A549 (cell line): Measurements from ENCODE around the gene WRNIP1. TPM values are rescaled to one million over a fixed set of nuclear protein-coding genes. Genes with fewer than 3 reads are reported as not detected.

Experiments used
- ATAC-seq, 2 experiments: fragments of 200-7000 bp in 1 of 2; fragments of >200 bp in 1 of 2; cut with Nextera tagmentation in 1 of 2; cut with Tn5 transposase in 1 of 2; 3 replicates each; pipeline versions ENCODE4 v1.8.0 to v1.9.1; 2018 to 2020; ENCODE audit warnings: mild to moderate bottlenecking in 1 of 2, moderate library complexity in 1 of 2
- CTCF ChIA-PET: fragments of 300-600 bp; sonication (Branson Sonifier 250); formaldehyde crosslinking; extraction: SDS; loops from one replicate; lab custom pipeline; 2021; ENCODE audit warnings: antibody characterized with exemption, inconsistent platforms; lab: Yijun Ruan, JAX
- POLR2A ChIA-PET: fragments of 350-600 bp; formaldehyde crosslinking; extraction: SDS; loops from one replicate; lab custom pipeline; 2021; ENCODE audit warnings: antibody characterized with exemption, inconsistent platforms; lab: Yijun Ruan, JAX
- DNase-seq, 2 experiments: peaks; one replicate each; pipeline versions ENCODE4 v3.0.0 to v3.0.0-alpha.2; 2011 to 2016; ENCODE audit warnings: low read depth in 1 of 2, low spot score in 1 of 2
- FAIRE-seq: peaks from 2 replicates; lab custom pipeline; 2011; peaks lifted over from hg19 to GRCh38; lab: Jason Lieb, UNC
- H3K27ac ChIP-seq, 2 experiments: fragments of >200 bp; sonication (Bioruptor Twin); formaldehyde crosslinking; 3 replicates each; pipeline ENCODE4 v1.5.1; 2016 to 2017
- H3K4me1 ChIP-seq: fragments of >200 bp; sonication (Bioruptor Twin); formaldehyde crosslinking; 3 replicates; pipeline ENCODE4 v1.6.1; 2016
- H3K4me2 ChIP-seq: fragments of >200 bp; sonication (Bioruptor Twin); formaldehyde crosslinking; 3 replicates; pipeline ENCODE4 v1.6.1; 2016
- H3K4me3 ChIP-seq: fragments of >200 bp; sonication (Bioruptor Twin); formaldehyde crosslinking; 3 replicates; pipeline ENCODE4 v1.5.1; 2016
- H3K9me3 ChIP-seq: fragments of >200 bp; sonication (Bioruptor Twin); formaldehyde crosslinking; 3 replicates; pipeline ENCODE4 v1.6.1; 2016
- BHLHE40 ChIP-seq: IDR thresholded peaks from 2 replicates; pipeline ENCODE4 v1.6.1; 2012; ENCODE audit warnings: low read depth, low read length, inconsistent platforms
- CBX8 ChIP-seq: fragments of 200-600 bp; sonication (generic); IDR thresholded peaks from 2 replicates; pipeline ENCODE4 v1.6.1; 2016
- CEBPB ChIP-seq, 2 experiments: fragments of >200 bp in 1 of 2; sonication (Bioruptor Twin) in 1 of 2; formaldehyde crosslinking in 1 of 2; IDR thresholded peaks; 2 replicates each; pipeline ENCODE4 v1.6.1; 2012 to 2016
- CHD2 ChIP-seq: fragments of 150-350 bp; IDR thresholded peaks from 2 replicates; pipeline ENCODE4 v1.6.1; 2014; ENCODE audit warnings: low read length; ENCODE audit not compliant: partially characterized antibody
- HDAC2 ChIP-seq: fragments of 200-600 bp; sonication (generic); IDR thresholded peaks from 2 replicates; pipeline ENCODE4 v1.6.1; 2016
- HOXB13 ChIP-seq: fragments of 250-450 bp; sonication (Bioruptor Pico); IDR thresholded peaks from 2 replicates; pipeline ENCODE4 v1.5.0; 2020; ENCODE audit warnings: low read depth, mild to moderate bottlenecking, moderate library complexity
- JUN ChIP-seq, 2 experiments: fragments of >200 bp; sonication (Bioruptor Twin); formaldehyde crosslinking; IDR thresholded peaks; 2 replicates in 1 of 2; 3 replicates in 1 of 2; pipeline ENCODE4 v1.6.1; 2016 to 2017
- JUNB ChIP-seq: fragments of >200 bp; sonication (Bioruptor Twin); formaldehyde crosslinking; IDR thresholded peaks from 2 replicates; pipeline ENCODE4 v1.6.1; 2016
- MAZ ChIP-seq: fragments of 150-350 bp; IDR thresholded peaks from 2 replicates; pipeline ENCODE4 v1.6.1; 2014; ENCODE audit warnings: antibody characterized with exemption, low read depth, low read length, borderline replicate concordance
- MYC ChIP-seq: IDR thresholded peaks from 2 replicates; pipeline ENCODE4 v1.6.1; 2012; ENCODE audit warnings: mild to moderate bottlenecking, inconsistent platforms, low read length, improper control_type of control experiment, borderline replicate concordance
- PHF8 ChIP-seq: fragments of 200-600 bp; sonication (generic); IDR thresholded peaks from 2 replicates; pipeline ENCODE4 v1.6.1; 2016; ENCODE audit warnings: low read depth, mild to moderate bottlenecking, antibody characterized with exemption, moderate library complexity, borderline replicate concordance
- POLR2AphosphoS2 ChIP-seq: conservative IDR thresholded peaks from 2 replicates; pipeline ENCODE4 v1.6.1; 2012; ENCODE audit warnings: low read length, improper control_type of control experiment, inconsistent platforms
- RAD21 ChIP-seq, 2 experiments: fragments of >200 bp in 1 of 2; sonication (Bioruptor Twin) in 1 of 2; formaldehyde crosslinking in 1 of 2; IDR thresholded peaks in 1 of 2; conservative IDR thresholded peaks in 1 of 2; 2 replicates in 1 of 2; 3 replicates in 1 of 2; pipeline ENCODE4 v1.6.1; 2012 to 2018; ENCODE audit warnings: inconsistent platforms in 1 of 2
- RCOR1 ChIP-seq: fragments of 150-350 bp; IDR thresholded peaks from 2 replicates; pipeline ENCODE4 v1.6.1; 2014; ENCODE audit warnings: antibody characterized with exemption, low read length, low read depth
- RFX5 ChIP-seq: fragments of 450-650 bp; IDR thresholded peaks from 2 replicates; pipeline ENCODE4 v1.7.1; 2014; ENCODE audit warnings: antibody characterized with exemption, mild to moderate bottlenecking, moderate library complexity
- RNF2 ChIP-seq: fragments of 200-600 bp; sonication (generic); IDR thresholded peaks from 2 replicates; pipeline ENCODE4 v1.6.1; 2016; ENCODE audit warnings: low read depth, mild to moderate bottlenecking, antibody characterized with exemption, moderate library complexity, borderline replicate concordance
- SMC3 ChIP-seq: fragments of >200 bp; sonication (Bioruptor Twin); formaldehyde crosslinking; IDR thresholded peaks from 3 replicates; pipeline ENCODE4 v1.6.1; 2018; ENCODE audit warnings: inconsistent platforms
- ZC3H11A ChIP-seq: fragments of 450-650 bp; IDR thresholded peaks from 2 replicates; pipeline ENCODE4 v1.6.1; 2014; ENCODE audit warnings: antibody characterized with exemption, mild to moderate bottlenecking
- ZFP36 ChIP-seq: fragments of 450-650 bp; IDR thresholded peaks from 2 replicates; pipeline ENCODE4 v1.6.1; 2014; ENCODE audit warnings: borderline replicate concordance; ENCODE audit not compliant: partially characterized antibody
- ZSCAN20 ChIP-seq: fragments of 250-450 bp; sonication (Bioruptor Pico); IDR thresholded peaks from 2 replicates; pipeline ENCODE4 v1.8.0; 2022; ENCODE audit warnings: mild to moderate bottlenecking, moderate library complexity
- WGBS: methylation state at CpG from one replicate; pipeline ENCODE4 v1.1.6; 2017; ENCODE audit errors: missing lambda C conversion rate; 5-methylcytosine and 5-hydroxymethylcytosine counted together
- polyA plus RNA-seq, 4 experiments: library from polyadenylated mRNA; depleted of rRNA in 3 of 4; stranded (reverse); fragments of >200 nt; fragmentation: RNase III in 1 of 4; extraction: RNeasy Plus Mini Kit Qiagen cat#74134 plus additional on column Dnase treatment in 1 of 4; gene quantifications; 2 replicates in 3 of 4; 3 replicates in 1 of 4; pipeline ENCODE4 v1.2.3, GENCODE V29; 2011 to 2017
- TF ChIP-seq, protein P1 (sequence below): IDR thresholded peaks from 2 replicates; pipeline ENCODE4 v1.6.1; 2012
- TF ChIP-seq, protein P2 (sequence below): IDR thresholded peaks from 2 replicates; pipeline ENCODE4 v1.6.1; 2012

WRNIP1 gene
- polyA plus RNA-seq, 2 of the 4 experiments (the other 2 are of a cell fraction): 27.7 to 32.2 TPM

DNA sequence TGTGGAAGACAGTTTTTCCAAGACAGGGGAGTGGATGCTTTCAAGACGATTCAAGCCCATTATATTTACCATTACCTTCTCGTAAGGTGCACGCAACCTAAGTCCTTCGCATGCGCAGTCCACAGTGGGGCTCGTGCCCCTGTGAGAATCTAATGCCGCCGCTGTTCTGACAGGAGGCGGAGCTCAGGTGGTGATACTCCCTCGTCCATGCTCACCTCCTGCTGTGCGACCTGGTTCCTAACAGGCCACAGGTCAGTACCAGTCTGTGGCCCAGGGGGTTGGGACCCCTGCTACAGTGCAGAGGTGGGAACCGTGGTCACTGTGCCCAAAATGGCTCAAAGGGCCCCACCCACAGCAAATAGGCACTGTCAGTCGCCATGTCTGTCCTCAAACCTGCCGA lies 39.8 kb downstream of the WRNIP1 start:
- TF ChIP-seq, protein P1, sequence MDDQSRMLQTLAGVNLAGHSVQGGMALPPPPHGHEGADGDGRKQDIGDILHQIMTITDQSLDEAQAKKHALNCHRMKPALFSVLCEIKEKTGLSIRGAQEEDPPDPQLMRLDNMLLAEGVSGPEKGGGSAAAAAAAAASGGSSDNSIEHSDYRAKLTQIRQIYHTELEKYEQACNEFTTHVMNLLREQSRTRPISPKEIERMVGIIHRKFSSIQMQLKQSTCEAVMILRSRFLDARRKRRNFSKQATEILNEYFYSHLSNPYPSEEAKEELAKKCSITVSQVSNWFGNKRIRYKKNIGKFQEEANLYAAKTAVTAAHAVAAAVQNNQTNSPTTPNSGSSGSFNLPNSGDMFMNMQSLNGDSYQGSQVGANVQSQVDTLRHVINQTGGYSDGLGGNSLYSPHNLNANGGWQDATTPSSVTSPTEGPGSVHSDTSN: no peak
- TF ChIP-seq JUN (IDR thresholded peaks at IDR 0.05) (no peak), RAD21 (conservative IDR thresholded peaks at IDR 0.05 in 1 of 2, IDR thresholded peaks at IDR 0.05 in 1 of 2) (no peak), CHD2 (no peak), CBX8 (no peak), HOXB13 (CRISPR knock-in tag) (no peak), CEBPB (IDR thresholded peaks at IDR 0.05) (no peak), RFX5 (no peak), POLR2AphosphoS2 (no peak), PHF8 (no peak), SMC3 (no peak)
- Histone ChIP-seq H3K27ac (no peak overlapping the region), H3K4me3 (no peak overlapping the region), H3K4me2 (no peak overlapping the region), H3K9me3 (no peaks in the 10 kb centered on the region), H3K4me1 (no peaks in the 10 kb centered on the region)
- WGBS: 92% methylated on average over 8 of the region's 14 CpGs
- ATAC-seq (no peak), FAIRE-seq (no peak), DNase-seq (no peak)
- CTCF ChIA-PET: interaction anchor here (0.7 to 1.8 kb wide), 4 partner anchors 14 to 148 kb away, joined by 3 to 13 read pairs (median 3); partner anchors contain the start of gene SERPINB1
- POLR2A ChIA-PET: no interaction called here

DNA sequence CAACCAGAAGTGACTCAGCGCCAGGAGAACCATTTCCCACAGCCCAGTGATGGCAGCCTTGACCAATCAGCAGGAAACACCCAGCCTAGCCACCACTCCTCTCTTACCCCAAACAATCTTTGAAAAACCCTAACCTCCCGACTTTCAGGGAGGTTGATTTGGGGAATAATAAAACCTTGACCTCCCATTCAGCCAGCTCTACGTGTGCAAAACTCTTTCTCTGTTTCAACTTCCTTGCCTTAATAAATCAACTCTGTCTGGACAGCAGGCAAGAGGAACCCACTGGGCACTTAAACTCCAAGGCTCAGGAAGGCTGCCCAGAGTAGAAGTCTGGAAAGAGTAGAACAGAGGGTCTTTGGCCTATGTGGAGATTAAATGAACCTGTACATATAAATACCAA lies 41.5 kb downstream of the WRNIP1 start:
- Histone ChIP-seq H3K27ac (no peak overlapping the region), H3K9me3 (no peaks in the 10 kb centered on the region), H3K4me2 (no peak overlapping the region), H3K4me1 (no peaks in the 10 kb centered on the region), H3K4me3 (no peak overlapping the region)
- TF ChIP-seq MYC (no peak), CBX8 (no peak), RCOR1 (no peak), BHLHE40 (no peak)
- CTCF ChIA-PET: interaction anchor here (0.9 to 5.1 kb wide), 5 partner anchors 16 to 146 kb away, joined by 3 to 23 read pairs (median 5); partner anchors contain the start of gene SERPINB1
- POLR2A ChIA-PET: no interaction called here
- 75% methylated on average over 3 of the region's 3 CpGs for WGBS
- FAIRE-seq (no peak), DNase-seq (no peak), ATAC-seq (no peak)

DNA sequence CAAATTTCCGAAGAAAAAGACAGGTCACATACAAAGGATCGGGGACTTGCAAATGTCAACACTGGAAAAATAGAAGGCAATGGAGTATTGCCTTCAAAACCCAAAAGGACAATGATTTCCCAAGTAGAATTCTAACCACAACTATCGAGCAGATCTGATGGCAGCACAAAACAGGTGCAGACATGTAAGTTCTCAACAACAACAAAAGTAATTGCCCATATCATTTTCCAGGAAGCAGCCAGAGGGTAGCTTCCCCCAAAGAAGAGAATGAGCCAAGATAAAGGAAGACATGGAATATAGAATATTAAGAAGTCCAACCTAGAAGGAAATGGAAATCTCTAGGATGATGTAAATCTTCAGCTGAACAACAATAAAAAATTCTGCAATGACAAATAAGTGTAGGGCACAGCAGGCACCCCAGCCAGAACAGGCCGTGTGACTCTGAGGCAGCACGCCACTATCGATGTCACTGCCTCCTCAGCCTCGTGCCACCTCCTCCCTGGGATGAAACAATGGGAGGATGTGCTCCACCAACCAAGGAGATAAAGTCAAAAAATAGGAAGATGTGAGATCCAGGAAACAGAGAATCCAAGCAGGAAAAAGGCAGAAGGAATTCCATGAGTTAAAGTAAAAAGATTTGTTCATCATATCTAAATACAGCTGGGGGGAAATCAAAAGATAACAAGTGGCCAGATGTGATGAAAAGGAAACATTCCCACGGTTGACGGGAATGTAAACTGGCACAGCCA lies 42.3 kb downstream of the WRNIP1 start:
- ChIA-PET POLR2A (no interaction called here), CTCF (interaction anchor here (1.0 to 5.1 kb wide), 4 partner anchors 16 to 145 kb away, joined by 3 to 23 read pairs (median 5); no protein-coding TSS in a partner anchor)
- H3K4me1 ChIP-seq: no peaks in the 10 kb centered on the region
- DNase-seq: no peak
- H3K9me3 ChIP-seq: no peaks in the 10 kb centered on the region
- TF ChIP-seq, protein P2, sequence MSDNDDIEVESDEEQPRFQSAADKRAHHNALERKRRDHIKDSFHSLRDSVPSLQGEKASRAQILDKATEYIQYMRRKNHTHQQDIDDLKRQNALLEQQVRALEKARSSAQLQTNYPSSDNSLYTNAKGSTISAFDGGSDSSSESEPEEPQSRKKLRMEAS: no peak
- TF ChIP-seq HDAC2: no peak
- TF ChIP-seq HOXB13 (CRISPR knock-in tag): no peak
- TF ChIP-seq JUNB: no peak
- no peak for TF ChIP-seq MAZ
- TF ChIP-seq ZC3H11A: no peak
- TF ChIP-seq RNF2: no peak
- no peak for TF ChIP-seq ZSCAN20 (CRISPR knock-in tag)
- no peak for TF ChIP-seq ZFP36
- TF ChIP-seq MYC: no peak
- H3K27ac ChIP-seq: no peak overlapping the region
- 80% methylated on average over 9 of the region's 9 CpGs for WGBS
- ATAC-seq: no peak
- FAIRE-seq: no peak
- H3K4me2 ChIP-seq: no peak overlapping the region
- no peak overlapping the region for H3K4me3 ChIP-seq
